SK-N-SH treated with all-trans-retinoic acid at 6 μM for 48 hours (cell line): ENCODE measurements around the gene RASSF1.

Experiments used
- ATAC-seq: fragments of 200-7000 bp; cut with Tn5 transposase; 3 replicates; pipeline ENCODE4 v1.9.1; 2020; ENCODE audit warnings: mild to moderate bottlenecking, moderate library complexity
- ARNTL ChIP-seq: fragments of 450-650 bp; formaldehyde crosslinking; IDR thresholded peaks from 2 replicates; pipeline ENCODE4 v1.5.0; 2020; ENCODE audit warnings: low read depth, mild to moderate bottlenecking, moderate library complexity, borderline replicate concordance
- BACH2 ChIP-seq: fragments of 250-450 bp; sonication (Bioruptor Pico); IDR thresholded peaks from 2 replicates; pipeline ENCODE4 v1.9.0; 2021; ENCODE audit warnings: mild to moderate bottlenecking, borderline replicate concordance
- CSDC2 ChIP-seq: fragments of 250-450 bp; sonication (Bioruptor Pico); IDR thresholded peaks from 2 replicates; pipeline ENCODE4 v1.5.0; 2020; ENCODE audit warnings: mild to moderate bottlenecking, moderate library complexity
- ESRRG ChIP-seq: fragments of 250-450 bp; sonication (Bioruptor Pico); IDR thresholded peaks from 2 replicates; pipeline ENCODE4 v1.6.1; 2021; ENCODE audit warnings: mild to moderate bottlenecking
- GLIS3 ChIP-seq: fragments of 250-450 bp; sonication (Bioruptor Pico); IDR thresholded peaks from 2 replicates; pipeline ENCODE4 v1.5.0; 2020; ENCODE audit warnings: mild to moderate bottlenecking, moderate library complexity
- ISL1 ChIP-seq: fragments of 250-450 bp; sonication (Bioruptor Pico); IDR thresholded peaks from 2 replicates; pipeline ENCODE4 v2.1.2; 2022; ENCODE audit warnings: mild to moderate bottlenecking, moderate library complexity
- OSR1 ChIP-seq: fragments of 250-450 bp; sonication (Bioruptor Pico); IDR thresholded peaks from 2 replicates; pipeline ENCODE4 v1.8.0; 2022; ENCODE audit warnings: moderate library complexity, mild to moderate bottlenecking, inconsistent platforms
- PPARA ChIP-seq: fragments of 250-450 bp; sonication (Bioruptor Pico); IDR thresholded peaks from 2 replicates; pipeline ENCODE4 v1.5.0; 2020; ENCODE audit warnings: mild to moderate bottlenecking, borderline replicate concordance
- RARB ChIP-seq: fragments of 250-450 bp; sonication (Bioruptor Pico); IDR thresholded peaks from 2 replicates; pipeline ENCODE4 v1.8.0; 2021; ENCODE audit warnings: mild to moderate bottlenecking, moderate library complexity
- SNAI2 ChIP-seq: fragments of 250-450 bp; sonication (Bioruptor Pico); IDR thresholded peaks from 2 replicates; pipeline ENCODE4 v1.5.0; 2020; ENCODE audit warnings: mild to moderate bottlenecking, moderate library complexity
- TCF4 ChIP-seq: fragments of 250-450 bp; sonication (Bioruptor Pico); IDR thresholded peaks from 2 replicates; pipeline ENCODE4 v1.8.0; 2021; ENCODE audit warnings: mild to moderate bottlenecking, moderate library complexity, borderline replicate concordance
- TOX ChIP-seq: fragments of 250-450 bp; sonication (Bioruptor Pico); IDR thresholded peaks from 2 replicates; pipeline ENCODE4 v1.8.0; 2021; ENCODE audit warnings: mild to moderate bottlenecking, moderate library complexity, borderline replicate concordance
- ZC3H10 ChIP-seq: fragments of 250-450 bp; sonication (Bioruptor Pico); IDR thresholded peaks from 2 replicates; pipeline ENCODE4 v1.5.1; 2021; ENCODE audit warnings: mild to moderate bottlenecking, moderate library complexity
- ZFP3 ChIP-seq: fragments of 250-450 bp; sonication (Bioruptor Pico); IDR thresholded peaks from 2 replicates; pipeline ENCODE4 v1.5.0; 2020; ENCODE audit warnings: mild to moderate bottlenecking, moderate library complexity
- ZFP30 ChIP-seq: fragments of 450-650 bp; formaldehyde crosslinking; IDR thresholded peaks from 2 replicates; pipeline ENCODE4 v1.5.0; 2022; ENCODE audit warnings: mild to moderate bottlenecking, moderate library complexity
- ZNF565 ChIP-seq: fragments of 450-650 bp; formaldehyde crosslinking; conservative IDR thresholded peaks from 2 replicates; pipeline ENCODE4 v1.5.0; 2020; ENCODE audit warnings: low read depth, mild to moderate bottlenecking, moderate library complexity
- ZNF70 ChIP-seq: fragments of 450-650 bp; formaldehyde crosslinking; IDR thresholded peaks from 2 replicates; pipeline ENCODE4 v1.5.0; 2020; ENCODE audit warnings: mild to moderate bottlenecking, moderate library complexity
- ZNF8 ChIP-seq: fragments of 450-650 bp; formaldehyde crosslinking; IDR thresholded peaks from 2 replicates; pipeline ENCODE4 v1.5.0; 2020; ENCODE audit warnings: mild to moderate bottlenecking, moderate library complexity
- TF ChIP-seq, protein P1 (sequence below): fragments of 250-450 bp; sonication (Bioruptor Pico); IDR thresholded peaks from 2 replicates; pipeline ENCODE4 v1.5.0; 2020; ENCODE audit warnings: mild to moderate bottlenecking, moderate library complexity
- TF ChIP-seq, protein P2 (sequence below): fragments of 250-450 bp; sonication (Bioruptor Pico); IDR thresholded peaks from 2 replicates; pipeline ENCODE4 v1.8.0; 2020; ENCODE audit warnings: mild to moderate bottlenecking, moderate library complexity, borderline replicate concordance
- TF ChIP-seq, protein P3 (sequence below): fragments of 250-450 bp; sonication (Bioruptor Pico); IDR thresholded peaks from 2 replicates; pipeline ENCODE4 v1.8.0; 2021; ENCODE audit warnings: low read depth, mild to moderate bottlenecking, moderate library complexity, borderline replicate concordance

The RASSF1 gene

DNA sequence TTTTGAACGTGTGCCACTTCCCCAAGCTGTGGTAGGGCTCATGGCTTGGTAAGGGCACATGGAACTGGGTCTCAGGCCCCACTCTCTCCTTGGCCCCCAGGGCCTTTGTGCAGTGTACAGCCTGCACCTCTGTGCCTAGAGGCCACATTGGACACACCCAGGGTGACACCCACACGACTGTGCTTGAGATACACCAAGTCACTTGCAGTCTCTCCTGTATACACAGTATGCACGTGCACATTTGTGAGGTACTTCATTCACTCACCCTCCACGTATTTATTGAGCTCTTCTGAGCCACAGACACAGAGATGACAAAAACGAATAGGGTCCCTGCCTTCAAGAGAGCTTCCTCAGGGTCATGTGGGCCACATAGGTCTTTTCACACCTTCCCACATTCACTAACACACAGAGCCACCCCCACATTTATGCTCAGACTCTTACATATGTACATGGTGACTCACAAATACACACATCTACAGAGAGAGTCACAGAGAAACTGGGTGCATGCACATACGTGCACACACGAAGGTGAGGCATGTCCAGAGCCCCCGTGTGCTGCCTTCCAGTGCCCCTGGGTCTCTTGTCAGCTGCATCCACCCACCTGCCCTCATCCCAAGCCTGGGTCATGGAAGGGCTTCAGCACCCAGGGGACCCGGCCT lies 28.5 kb upstream of the RASSF1 start:
- no peak for ATAC-seq
- TF ChIP-seq GLIS3 (CRISPR knock-in tag) (no peak), ARNTL (CRISPR knock-in tag) (no peak), ZNF8 (CRISPR knock-in tag) (no peak), ZFP3 (no peak), TCF4 (CRISPR knock-in tag) (no peak), ZNF565 (CRISPR knock-in tag) (no peak), ZC3H10 (no peak), PPARA (no peak), ZFP30 (CRISPR knock-in tag) (no peak), ISL1 (CRISPR knock-in tag) (no peak), ZNF70 (no peak)
- TF ChIP-seq, protein P1, sequence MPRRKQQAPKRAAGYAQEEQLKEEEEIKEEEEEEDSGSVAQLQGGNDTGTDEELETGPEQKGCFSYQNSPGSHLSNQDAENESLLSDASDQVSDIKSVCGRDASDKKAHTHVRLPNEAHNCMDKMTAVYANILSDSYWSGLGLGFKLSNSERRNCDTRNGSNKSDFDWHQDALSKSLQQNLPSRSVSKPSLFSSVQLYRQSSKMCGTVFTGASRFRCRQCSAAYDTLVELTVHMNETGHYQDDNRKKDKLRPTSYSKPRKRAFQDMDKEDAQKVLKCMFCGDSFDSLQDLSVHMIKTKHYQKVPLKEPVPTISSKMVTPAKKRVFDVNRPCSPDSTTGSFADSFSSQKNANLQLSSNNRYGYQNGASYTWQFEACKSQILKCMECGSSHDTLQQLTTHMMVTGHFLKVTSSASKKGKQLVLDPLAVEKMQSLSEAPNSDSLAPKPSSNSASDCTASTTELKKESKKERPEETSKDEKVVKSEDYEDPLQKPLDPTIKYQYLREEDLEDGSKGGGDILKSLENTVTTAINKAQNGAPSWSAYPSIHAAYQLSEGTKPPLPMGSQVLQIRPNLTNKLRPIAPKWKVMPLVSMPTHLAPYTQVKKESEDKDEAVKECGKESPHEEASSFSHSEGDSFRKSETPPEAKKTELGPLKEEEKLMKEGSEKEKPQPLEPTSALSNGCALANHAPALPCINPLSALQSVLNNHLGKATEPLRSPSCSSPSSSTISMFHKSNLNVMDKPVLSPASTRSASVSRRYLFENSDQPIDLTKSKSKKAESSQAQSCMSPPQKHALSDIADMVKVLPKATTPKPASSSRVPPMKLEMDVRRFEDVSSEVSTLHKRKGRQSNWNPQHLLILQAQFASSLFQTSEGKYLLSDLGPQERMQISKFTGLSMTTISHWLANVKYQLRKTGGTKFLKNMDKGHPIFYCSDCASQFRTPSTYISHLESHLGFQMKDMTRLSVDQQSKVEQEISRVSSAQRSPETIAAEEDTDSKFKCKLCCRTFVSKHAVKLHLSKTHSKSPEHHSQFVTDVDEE (CRISPR knock-in tag), result no peak
- TF ChIP-seq, all 23 proteins: peak for 0

DNA sequence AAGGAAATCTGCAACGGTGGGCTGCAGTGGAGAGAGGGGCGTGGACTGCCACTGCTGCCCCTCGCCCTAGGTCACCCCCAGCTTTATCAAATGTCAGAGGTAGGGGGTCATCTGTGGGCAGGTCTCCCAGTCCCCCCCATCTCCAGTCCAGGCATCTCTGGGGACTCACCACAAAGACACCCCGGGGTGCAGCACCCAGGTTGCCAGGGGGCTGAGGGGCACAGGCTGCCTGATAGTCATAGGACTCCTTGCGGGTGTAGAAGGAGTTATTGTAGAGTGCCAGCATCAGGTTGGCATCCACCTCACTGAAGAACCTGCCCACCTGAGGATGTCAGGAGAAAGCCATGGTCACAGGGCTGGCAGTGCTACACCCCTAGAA lies 25.2 kb upstream of the RASSF1 start:
- TF ChIP-seq SNAI2 (CRISPR knock-in tag) (no peak), TOX (CRISPR knock-in tag) (no peak), ZNF70 (no peak), TCF4 (CRISPR knock-in tag) (no peak), ARNTL (CRISPR knock-in tag) (no peak)
- ATAC-seq, result no peak

- TF ChIP-seq, protein P1 (CRISPR knock-in tag), result no peak
- TF ChIP-seq TCF4 (CRISPR knock-in tag) (no peak), TOX (CRISPR knock-in tag) (no peak), SNAI2 (CRISPR knock-in tag) (no peak), CSDC2 (no peak), ESRRG (CRISPR knock-in tag) (no peak), ZFP3 (no peak), ZNF565 (CRISPR knock-in tag) (no peak), OSR1 (CRISPR knock-in tag) (no peak), RARB (CRISPR knock-in tag) (no peak), BACH2 (CRISPR knock-in tag) (no peak), PPARA (no peak), ZC3H10 (no peak)
- TF ChIP-seq, protein P2, sequence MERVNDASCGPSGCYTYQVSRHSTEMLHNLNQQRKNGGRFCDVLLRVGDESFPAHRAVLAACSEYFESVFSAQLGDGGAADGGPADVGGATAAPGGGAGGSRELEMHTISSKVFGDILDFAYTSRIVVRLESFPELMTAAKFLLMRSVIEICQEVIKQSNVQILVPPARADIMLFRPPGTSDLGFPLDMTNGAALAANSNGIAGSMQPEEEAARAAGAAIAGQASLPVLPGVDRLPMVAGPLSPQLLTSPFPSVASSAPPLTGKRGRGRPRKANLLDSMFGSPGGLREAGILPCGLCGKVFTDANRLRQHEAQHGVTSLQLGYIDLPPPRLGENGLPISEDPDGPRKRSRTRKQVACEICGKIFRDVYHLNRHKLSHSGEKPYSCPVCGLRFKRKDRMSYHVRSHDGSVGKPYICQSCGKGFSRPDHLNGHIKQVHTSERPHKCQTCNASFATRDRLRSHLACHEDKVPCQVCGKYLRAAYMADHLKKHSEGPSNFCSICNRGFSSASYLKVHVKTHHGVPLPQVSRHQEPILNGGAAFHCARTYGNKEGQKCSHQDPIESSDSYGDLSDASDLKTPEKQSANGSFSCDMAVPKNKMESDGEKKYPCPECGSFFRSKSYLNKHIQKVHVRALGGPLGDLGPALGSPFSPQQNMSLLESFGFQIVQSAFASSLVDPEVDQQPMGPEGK (CRISPR knock-in tag), result no peak
- TF ChIP-seq, protein P3, sequence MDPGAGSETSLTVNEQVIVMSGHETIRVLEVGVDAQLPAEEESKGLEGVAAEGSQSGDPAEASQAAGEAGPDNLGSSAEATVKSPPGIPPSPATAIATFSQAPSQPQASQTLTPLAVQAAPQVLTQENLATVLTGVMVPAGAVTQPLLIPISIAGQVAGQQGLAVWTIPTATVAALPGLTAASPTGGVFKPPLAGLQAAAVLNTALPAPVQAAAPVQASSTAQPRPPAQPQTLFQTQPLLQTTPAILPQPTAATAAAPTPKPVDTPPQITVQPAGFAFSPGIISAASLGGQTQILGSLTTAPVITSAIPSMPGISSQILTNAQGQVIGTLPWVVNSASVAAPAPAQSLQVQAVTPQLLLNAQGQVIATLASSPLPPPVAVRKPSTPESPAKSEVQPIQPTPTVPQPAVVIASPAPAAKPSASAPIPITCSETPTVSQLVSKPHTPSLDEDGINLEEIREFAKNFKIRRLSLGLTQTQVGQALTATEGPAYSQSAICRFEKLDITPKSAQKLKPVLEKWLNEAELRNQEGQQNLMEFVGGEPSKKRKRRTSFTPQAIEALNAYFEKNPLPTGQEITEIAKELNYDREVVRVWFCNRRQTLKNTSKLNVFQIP, result no peak
- TF ChIP-seq, all 23 proteins: peak for 0
- no peak for ATAC-seq
Observed at GRCh38 chr3:50365080-50365841, 24.6 kb upstream of the RASSF1 start.
